AG04449 (cell line): ENCODE measurements around the gene IFTAP.

Experiments used
- CTCF ChIA-PET: fragments of 350-600 bp; formaldehyde crosslinking; extraction: SDS; loops from one replicate; lab custom pipeline; 2021; ENCODE audit warnings: antibody characterized with exemption; lab: Yijun Ruan, JAX
- POLR2A ChIA-PET: fragments of 400-600, 350-600 bp; formaldehyde crosslinking; extraction: SDS; loops from one replicate; lab custom pipeline; 2020; ENCODE audit warnings: antibody characterized with exemption, inconsistent platforms; lab: Yijun Ruan, JAX
- DNase-seq: peaks from one replicate; pipeline ENCODE4 v3.0.0-alpha.2; 2010; ENCODE audit warnings: low read depth, low spot score
- H3K4me3 ChIP-seq: 2 replicates; pipeline ENCODE4 v1.5.1; 2011; ENCODE audit warnings: low read depth, mild to moderate bottlenecking, control low read depth, low read length
- CTCF ChIP-seq: IDR thresholded peaks from one replicate; pipeline ENCODE4 v1.5.1; 2011; ENCODE audit warnings: mild to moderate bottlenecking, moderate library complexity, low read length, control low read depth, inconsistent platforms; ENCODE audit not compliant: insufficient read depth; ENCODE audit errors: missing control alignments

The IFTAP gene

GRCh38 chr11:36590513-36590912 is 3.8 kb upstream of the IFTAP start:
- no peak overlapping the region for H3K4me3 ChIP-seq
- no peak for DNase-seq
- ChIA-PET POLR2A (no interaction called here), CTCF (no interaction called here)
- no peak for TF ChIP-seq CTCF

GRCh38 chr11:36591433-36591832 is 2.9 kb upstream of the IFTAP start:
- DNase-seq, result no peak
- no peak for TF ChIP-seq CTCF
- CTCF ChIA-PET, result no interaction called here
- POLR2A ChIA-PET, result no interaction called here
- no peak overlapping the region for H3K4me3 ChIP-seq

GRCh38 chr11:36596880-36597279 is 2.6 kb downstream of the IFTAP start:
- H3K4me3 ChIP-seq, result no peak overlapping the region
- CTCF ChIA-PET, result no interaction called here
- no peak for DNase-seq
- TF ChIP-seq CTCF, result no peak
- POLR2A ChIA-PET, result no interaction called here

- DNase-seq, result no peak
- no peak for TF ChIP-seq CTCF
- ChIA-PET CTCF (interaction anchor here (1.1 kb wide), 1 partner anchor 33 kb away, joined by 4 read pairs; no protein-coding TSS in a partner anchor), POLR2A (no interaction called here)
- no peak within 1 kb of the TSS for H3K4me3 ChIP-seq
These were observed 3.7 kb downstream of the IFTAP start, which contains the start of gene RAG2 for GRCh38 chr11:36598051-36598450. TSS of gene RAG2 (minus strand) at chr11:36598236. CDS start at chr11:36594168, 4,068 bp downstream.

- TF ChIP-seq CTCF, result no peak
- CTCF ChIA-PET, result no interaction called here
- H3K4me3 ChIP-seq, result no peak overlapping the region
- no peak for DNase-seq
- POLR2A ChIA-PET, result no interaction called here
These were observed 5.9 kb downstream of the IFTAP start for GRCh38 chr11:36600180-36600579.

- no peak overlapping the region for H3K4me3 ChIP-seq
- DNase-seq, result no peak
- CTCF ChIA-PET, result no interaction called here
- TF ChIP-seq CTCF, result no peak
- POLR2A ChIA-PET, result no interaction called here
These were observed 6.9 kb downstream of the IFTAP start for GRCh38 chr11:36601155-36601554.
